ENCODE measurements around the gene ATRIP. TPM values are rescaled to one million over a fixed set of nuclear protein-coding genes. Genes with fewer than 3 reads are reported as not detected.

Gene ATRIP
- total RNA-seq, 1 donor from 2014 or later = 8.3 TPM

DNA sequence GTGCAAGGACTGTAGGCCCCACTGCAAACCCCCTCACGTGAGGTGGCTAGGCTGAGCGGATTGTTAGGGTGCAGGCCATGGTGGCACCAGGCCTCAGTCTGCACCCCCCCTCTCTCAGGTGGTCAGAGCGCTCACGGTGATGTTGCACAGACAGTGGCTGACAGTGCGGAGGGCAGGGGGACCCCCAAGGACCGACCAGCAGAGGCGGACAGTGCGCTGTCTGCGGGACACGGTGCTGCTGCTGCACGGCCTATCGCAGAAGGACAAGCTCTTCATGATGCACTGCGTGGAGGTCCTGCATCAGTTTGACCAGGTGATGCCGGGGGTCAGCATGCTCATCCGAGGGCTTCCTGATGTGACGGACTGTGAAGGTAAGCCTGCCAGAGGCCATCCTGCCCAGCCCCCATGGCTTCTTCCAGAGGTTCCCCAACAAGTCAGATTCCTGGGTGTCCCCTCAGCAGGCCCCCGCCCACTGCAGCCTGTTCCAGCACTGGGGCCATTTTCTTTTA, 18.2 kb downstream of the ATRIP start:
- H3K4me3 ChIP-seq = no peak overlapping the region
- no peaks in the 10 kb centered on the region for H3K27me3 ChIP-seq
- Mint-ChIP-seq H3K27me3 (ENCODE audit: insufficient read depth, low read depth) (peaks cover 7% of the 10 kb centered on the region), H3K9me3 (no peaks in the 10 kb centered on the region), H3K27ac (peak overlapping the region; percentile 96), H3K4me3 (no peak overlapping the region), H3K36me3 (peaks cover 14% of the 10 kb centered on the region), H3K4me1 (peaks cover 32% of the 10 kb centered on the region)
- DNase-seq (ENCODE audit: low spot score) = no peak
- H4K20me1 ChIP-seq (ENCODE audit: low read depth) = no peaks in the 10 kb centered on the region
- no peaks in the 10 kb centered on the region for H3K36me3 ChIP-seq
- no peaks in the 10 kb centered on the region for H3K9me3 ChIP-seq (ENCODE audit: low read depth)
- H3K4me1 ChIP-seq = peaks cover 13% of the 10 kb centered on the region
- H3K79me2 ChIP-seq (ENCODE audit: low read depth) = no peaks in the 10 kb centered on the region
- no peak for TF ChIP-seq EZH2phosphoT487 (IDR thresholded peaks at IDR 0.05)
- TF ChIP-seq, protein P1, sequence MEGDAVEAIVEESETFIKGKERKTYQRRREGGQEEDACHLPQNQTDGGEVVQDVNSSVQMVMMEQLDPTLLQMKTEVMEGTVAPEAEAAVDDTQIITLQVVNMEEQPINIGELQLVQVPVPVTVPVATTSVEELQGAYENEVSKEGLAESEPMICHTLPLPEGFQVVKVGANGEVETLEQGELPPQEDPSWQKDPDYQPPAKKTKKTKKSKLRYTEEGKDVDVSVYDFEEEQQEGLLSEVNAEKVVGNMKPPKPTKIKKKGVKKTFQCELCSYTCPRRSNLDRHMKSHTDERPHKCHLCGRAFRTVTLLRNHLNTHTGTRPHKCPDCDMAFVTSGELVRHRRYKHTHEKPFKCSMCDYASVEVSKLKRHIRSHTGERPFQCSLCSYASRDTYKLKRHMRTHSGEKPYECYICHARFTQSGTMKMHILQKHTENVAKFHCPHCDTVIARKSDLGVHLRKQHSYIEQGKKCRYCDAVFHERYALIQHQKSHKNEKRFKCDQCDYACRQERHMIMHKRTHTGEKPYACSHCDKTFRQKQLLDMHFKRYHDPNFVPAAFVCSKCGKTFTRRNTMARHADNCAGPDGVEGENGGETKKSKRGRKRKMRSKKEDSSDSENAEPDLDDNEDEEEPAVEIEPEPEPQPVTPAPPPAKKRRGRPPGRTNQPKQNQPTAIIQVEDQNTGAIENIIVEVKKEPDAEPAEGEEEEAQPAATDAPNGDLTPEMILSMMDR (IDR thresholded peaks at IDR 0.05) = no peak
- no peak for TF ChIP-seq EZH2 (IDR thresholded peaks at IDR 0.05)
- no peak overlapping the region for H3K9ac ChIP-seq
- H3F3A ChIP-seq (ENCODE audit: low read depth) = peaks cover 25% of the 10 kb centered on the region
- H3K4me2 ChIP-seq = no peak overlapping the region
- H3K27ac ChIP-seq = peak overlapping the region; percentile 57
- H2AFZ ChIP-seq (replicated peaks) = no peak overlapping the region

DNA sequence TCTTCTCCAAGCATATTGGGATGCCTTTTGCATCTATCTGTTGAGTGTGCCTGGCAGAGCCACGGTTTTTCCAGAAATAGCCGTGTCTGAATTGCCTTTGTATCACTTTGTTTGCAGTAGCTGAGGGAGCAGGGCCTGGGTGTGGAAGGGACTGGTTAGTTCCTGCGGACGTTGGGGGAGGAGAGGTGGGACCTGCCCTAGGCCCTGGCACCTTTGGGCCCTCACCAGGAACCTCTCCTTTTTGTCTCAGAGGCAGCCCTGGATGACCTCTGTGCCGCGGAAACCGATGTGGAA, 18.6 kb downstream of the ATRIP start:
- no peak for DNase-seq (ENCODE audit: low spot score)
- no peak overlapping the region for H3K4me2 ChIP-seq
- peak overlapping the region; percentile 57 for H3K27ac ChIP-seq
- H3K4me1 ChIP-seq = peaks cover 13% of the 10 kb centered on the region
- H3K27me3 ChIP-seq = no peaks in the 10 kb centered on the region
- H3K27ac Mint-ChIP-seq = peak overlapping the region; percentile 96
- H3K36me3 ChIP-seq = no peaks in the 10 kb centered on the region
- TF ChIP-seq EZH2phosphoT487 (IDR thresholded peaks at IDR 0.05) = no peak
- TF ChIP-seq, protein P1 (IDR thresholded peaks at IDR 0.05) = no peak
- no peak for TF ChIP-seq EZH2 (IDR thresholded peaks at IDR 0.05)
- H3K9me3 Mint-ChIP-seq = no peaks in the 10 kb centered on the region
- H3K4me3 ChIP-seq = no peak overlapping the region
- H4K20me1 ChIP-seq (ENCODE audit: low read depth) = no peaks in the 10 kb centered on the region
- H3K4me3 Mint-ChIP-seq = peak overlapping the region; percentile 72
- H3K27me3 Mint-ChIP-seq (ENCODE audit: insufficient read depth, low read depth) = peaks cover 7% of the 10 kb centered on the region
- H3K9ac ChIP-seq = no peak overlapping the region
- H2AFZ ChIP-seq (replicated peaks) = no peak overlapping the region
- peaks cover 25% of the 10 kb centered on the region for H3F3A ChIP-seq (ENCODE audit: low read depth)
- peaks cover 35% of the 10 kb centered on the region for H3K4me1 Mint-ChIP-seq
- H3K79me2 ChIP-seq (ENCODE audit: low read depth) = peaks cover 3% of the 10 kb centered on the region
- no peaks in the 10 kb centered on the region for H3K9me3 ChIP-seq (ENCODE audit: low read depth)
- H3K36me3 Mint-ChIP-seq = peaks cover 16% of the 10 kb centered on the region

DNA sequence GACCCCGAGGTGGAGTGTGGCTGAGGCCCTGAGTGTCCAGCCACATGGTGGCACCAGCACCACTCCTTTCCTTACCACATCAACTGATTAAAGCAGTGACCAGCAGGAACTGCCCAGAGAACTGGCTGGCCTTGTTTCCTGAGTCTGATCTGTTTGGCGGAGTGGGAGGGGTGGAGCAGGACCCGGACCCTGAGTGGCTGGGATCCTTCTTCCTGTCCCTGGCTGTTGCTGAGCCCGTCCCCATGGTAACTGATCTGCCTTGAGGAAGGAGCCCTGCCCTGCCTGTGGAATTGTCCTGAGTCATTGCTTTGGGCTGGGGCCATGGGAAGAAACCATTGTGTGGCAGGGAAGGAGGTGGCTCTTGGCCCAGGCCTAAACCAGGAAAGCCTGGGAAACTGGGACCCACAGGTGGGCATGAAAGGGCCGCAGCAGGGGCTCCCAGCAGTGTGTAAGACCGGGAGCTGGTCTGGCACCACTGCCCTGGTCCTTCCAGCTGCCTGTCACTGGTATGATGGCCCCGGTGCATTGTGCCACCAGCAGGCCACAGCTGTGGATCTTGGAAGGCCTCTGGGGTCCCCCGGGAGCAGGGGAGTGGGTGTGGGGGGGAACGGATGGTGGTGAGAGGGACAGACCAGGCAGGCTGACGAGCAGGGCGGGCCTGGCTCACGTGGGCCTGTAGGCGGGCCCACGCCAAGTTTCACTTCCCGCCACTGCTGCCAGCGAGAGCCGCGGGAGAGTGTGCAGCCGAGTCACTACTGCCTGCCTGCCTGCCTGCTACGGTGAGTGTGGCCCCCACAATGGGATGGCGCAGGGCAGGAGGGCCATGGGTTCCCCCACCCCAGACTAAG, 19.2 kb downstream of the ATRIP start:
- peak overlapping the region; percentile 9 for H3K4me2 ChIP-seq
- H3K4me3 ChIP-seq = no peak overlapping the region
- no peaks in the 10 kb centered on the region for H3K36me3 ChIP-seq
- H3K79me2 ChIP-seq (ENCODE audit: low read depth) = peaks cover 8% of the 10 kb centered on the region
- H3K4me1 Mint-ChIP-seq = peaks cover 35% of the 10 kb centered on the region
- H3K36me3 Mint-ChIP-seq = peaks cover 16% of the 10 kb centered on the region
- no peaks in the 10 kb centered on the region for H3K9me3 ChIP-seq (ENCODE audit: low read depth)
- peaks cover 7% of the 10 kb centered on the region for H3K27me3 Mint-ChIP-seq (ENCODE audit: insufficient read depth, low read depth)
- H3K9me3 Mint-ChIP-seq = no peaks in the 10 kb centered on the region
- no peak overlapping the region for H2AFZ ChIP-seq (replicated peaks)
- H3K27me3 ChIP-seq = no peaks in the 10 kb centered on the region
- no peaks in the 10 kb centered on the region for H4K20me1 ChIP-seq (ENCODE audit: low read depth)
- H3K9ac ChIP-seq = no peak overlapping the region
- peak overlapping the region; percentile 88 for H3K27ac ChIP-seq
- TF ChIP-seq, protein P1 (IDR thresholded peaks at IDR 0.05) = peak; percentile 77
- TF ChIP-seq EZH2 (IDR thresholded peaks at IDR 0.05) = no peak
- peaks cover 25% of the 10 kb centered on the region for H3F3A ChIP-seq (ENCODE audit: low read depth)
- H3K4me1 ChIP-seq = peaks cover 13% of the 10 kb centered on the region
- DNase-seq (ENCODE audit: low spot score) = peak; percentile 99
- peak overlapping the region; percentile 96 for H3K27ac Mint-ChIP-seq
- H3K4me3 Mint-ChIP-seq = peak overlapping the region; percentile 72
